Endometrial microvascular endothelial cells (primary cell): ENCODE data around the gene IGFBP6. TPM values are rescaled to one million over a fixed set of nuclear protein-coding genes. Genes with fewer than 3 reads are reported as not detected.
"Not testable (repeated sequence)": the region's sequence is repeated elsewhere in the genome, so short reads cannot be mapped to it uniquely, and the experiment has no call there.

Experiments
- in situ Hi-C: cut with HindIII; loops from 2 replicates; pipeline ENCODE4 v1.10.0; 2017; ENCODE audit warnings: low sequenced_read_pairs, low pct_unique_long_range_greater_than_20kb; ENCODE audit errors: inconsistent ontology term
- total RNA-seq: library from RNA; depleted of rRNA; stranded (reverse); fragments of >200 nt; gene quantifications from one replicate; pipeline ENCODE4 v1.2.3, GENCODE V29; 2015; ENCODE audit errors: inconsistent ontology term

The IGFBP6 gene
- total RNA-seq, 1 donor from 2014 or later = 73.8 TPM

DNA sequence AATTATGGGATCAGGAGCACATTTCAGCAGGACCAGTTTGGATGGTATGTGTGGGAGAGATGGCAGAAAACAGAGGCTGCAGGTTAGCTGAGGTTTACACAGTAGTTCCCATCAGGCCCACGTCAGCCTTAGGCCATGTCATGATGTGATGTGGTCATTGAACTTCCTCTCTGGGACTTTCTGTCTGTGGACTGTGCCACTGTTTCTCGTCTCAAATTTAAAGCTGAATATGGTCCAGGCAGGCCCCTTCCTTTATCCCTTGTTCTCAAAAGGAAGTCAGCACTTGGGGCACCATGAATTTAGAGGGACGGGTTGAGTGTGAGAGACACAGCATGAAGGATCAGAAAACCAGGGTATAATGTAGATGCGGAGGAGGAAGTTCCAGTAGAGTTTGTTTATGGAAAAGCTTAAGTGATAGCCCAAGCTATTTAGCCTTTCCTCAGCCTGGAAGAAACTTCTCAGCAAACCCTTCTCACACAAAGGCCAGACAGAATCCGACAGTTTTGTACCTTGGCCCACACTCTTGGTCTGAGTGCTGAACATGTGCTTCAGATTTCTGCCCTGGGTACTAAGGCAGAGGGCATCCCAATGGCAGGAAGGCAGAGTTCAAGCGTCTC is 3.6 kb upstream of the IGFBP6 start:
- in situ Hi-C loops = no loop called here

DNA sequence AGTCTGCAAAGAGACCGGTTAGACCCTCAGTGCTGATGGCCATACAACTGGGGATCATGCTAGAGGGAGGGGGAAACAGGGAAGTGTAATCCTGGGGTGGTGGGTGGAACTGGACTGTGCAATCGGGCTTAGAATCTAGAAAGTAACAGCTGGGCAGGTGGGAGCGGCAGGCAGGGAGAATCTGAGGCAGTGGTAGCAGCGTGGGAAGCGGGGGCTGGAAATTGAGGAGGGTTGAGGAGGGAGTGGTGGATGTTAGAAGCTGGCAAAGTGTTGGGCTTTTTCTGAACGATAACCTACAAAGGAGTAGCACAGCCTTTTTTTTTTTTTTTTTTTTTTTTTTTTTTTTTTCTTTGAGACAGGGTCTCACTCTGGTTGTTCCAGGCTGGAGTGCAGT is 3.1 kb upstream of the IGFBP6 start:
- in situ Hi-C loops = no loop called here

DNA sequence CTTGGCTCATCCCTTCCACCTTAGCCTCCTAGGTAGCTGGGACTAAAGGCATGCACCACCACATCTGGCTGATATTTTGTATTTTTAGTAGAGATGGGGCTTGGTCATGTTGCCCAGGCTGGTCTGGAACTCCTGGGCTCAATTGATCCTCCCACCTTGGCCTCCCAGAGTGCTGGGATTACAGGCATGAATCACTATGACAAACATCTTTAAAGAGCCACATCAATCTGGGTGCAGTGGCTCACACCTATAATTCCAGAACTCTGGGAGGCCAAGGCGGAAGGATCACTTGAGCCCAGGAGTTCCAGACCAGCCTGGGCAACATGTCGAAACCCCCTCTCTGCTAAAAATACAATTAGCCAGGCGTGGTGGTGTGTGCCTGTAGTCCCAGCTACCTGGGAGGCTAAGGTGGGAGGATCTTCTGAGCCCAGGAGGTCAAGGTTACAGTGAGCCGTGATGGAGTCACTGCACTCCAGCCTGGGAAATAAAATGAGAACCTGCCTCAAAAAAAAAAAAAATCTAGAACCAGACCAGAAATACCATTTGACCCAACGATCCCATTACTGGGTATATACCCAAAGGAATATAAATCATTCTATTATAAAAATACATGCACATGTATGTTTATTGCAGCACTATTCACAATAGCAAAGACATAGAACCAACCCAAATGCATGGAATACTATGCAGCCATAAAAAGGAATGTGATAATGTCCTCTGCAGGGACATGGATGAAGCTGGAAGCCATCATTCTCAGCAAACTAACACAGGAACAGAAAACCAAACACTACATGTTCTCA is 2.5 kb upstream of the IGFBP6 start:
- in situ Hi-C loops = not testable (repeated sequence)

DNA sequence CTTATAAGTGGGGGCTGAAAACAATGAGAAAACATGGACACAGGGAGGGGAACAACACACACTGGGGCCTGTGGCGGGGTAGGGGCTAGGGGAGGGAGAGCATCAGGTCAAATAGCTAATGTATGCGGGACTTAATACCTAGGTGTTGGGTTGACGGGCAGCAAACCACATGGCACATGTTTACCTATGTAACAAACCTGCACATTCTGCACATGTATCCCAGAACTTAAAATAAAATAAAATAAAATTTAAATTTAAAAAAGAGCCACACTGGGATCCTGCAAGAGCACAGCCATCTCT is 1.9 kb upstream of the IGFBP6 start:
- in situ Hi-C loops = not testable (repeated sequence)

DNA sequence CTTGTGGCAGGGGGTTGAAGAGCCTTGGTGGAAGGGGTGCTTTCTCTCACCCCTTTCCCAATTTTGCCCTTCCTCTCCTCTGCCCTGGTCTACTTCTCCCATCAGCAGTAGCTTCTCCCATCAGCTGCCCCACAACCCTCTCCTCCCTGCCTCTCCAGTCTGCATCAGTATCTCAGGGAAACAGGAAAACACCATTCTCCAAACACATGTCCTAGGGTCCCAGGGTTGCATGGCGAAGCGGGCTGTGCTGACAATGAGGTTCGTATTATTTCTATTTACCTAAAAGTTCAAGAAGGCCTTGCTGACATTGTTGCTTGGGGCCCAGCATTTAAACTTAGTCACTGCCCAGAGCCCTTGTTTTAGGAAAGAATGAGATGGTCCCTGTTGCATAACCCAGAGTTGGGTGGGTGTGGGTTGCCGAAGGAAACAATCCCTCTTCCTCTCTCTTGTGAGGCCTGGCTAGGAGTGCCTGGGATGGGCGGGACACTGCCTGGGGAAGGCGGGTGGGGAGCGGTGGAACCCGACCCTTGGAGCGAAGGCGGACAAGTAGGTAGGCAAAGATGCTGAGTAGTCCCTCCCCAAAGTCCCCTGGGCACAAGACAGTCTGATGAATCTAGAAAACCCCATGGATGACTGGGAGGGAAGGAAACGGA is 1.3 kb upstream of the IGFBP6 start:
- in situ Hi-C loops = no loop called here

DNA sequence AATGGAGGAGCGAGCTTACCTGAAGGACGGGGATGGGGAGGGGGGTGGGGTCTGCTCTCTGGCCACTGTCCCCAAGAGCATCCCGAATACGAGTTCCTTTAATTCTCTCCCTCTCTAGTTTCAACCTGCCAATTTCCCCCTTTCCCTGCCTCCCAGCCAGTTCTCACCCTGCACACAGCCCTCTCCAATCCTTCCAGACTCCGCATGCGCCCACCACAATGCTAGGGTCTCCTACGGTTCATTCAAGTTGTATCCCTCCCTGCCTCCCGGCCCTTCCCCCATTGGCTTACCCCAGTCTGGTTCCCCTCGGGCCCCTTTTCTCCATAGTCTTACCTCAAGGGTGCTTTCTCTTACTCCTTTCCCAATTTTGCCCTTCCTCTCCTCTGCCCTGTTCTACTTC is 708 bp upstream of the IGFBP6 start:
- in situ Hi-C loops = no loop called here

DNA sequence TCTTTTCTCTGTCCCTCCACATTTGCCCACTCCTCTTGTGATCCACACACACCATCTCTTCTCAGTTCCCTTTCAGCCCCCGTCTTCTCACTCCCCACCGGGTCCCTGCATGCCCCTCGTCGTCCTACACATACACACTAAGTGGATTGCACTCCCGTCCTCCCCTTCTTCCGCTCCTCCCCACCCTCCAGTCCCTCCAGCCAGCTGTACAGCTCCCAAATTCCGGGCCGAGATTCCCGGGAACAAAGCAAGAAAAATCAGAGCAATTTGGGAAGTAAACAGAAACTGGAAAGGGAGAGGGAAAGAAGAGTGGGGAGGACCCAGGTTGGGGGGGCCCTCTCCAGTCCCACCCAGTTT is 282 bp upstream of the IGFBP6 start:
- in situ Hi-C loops = no loop called here

DNA sequence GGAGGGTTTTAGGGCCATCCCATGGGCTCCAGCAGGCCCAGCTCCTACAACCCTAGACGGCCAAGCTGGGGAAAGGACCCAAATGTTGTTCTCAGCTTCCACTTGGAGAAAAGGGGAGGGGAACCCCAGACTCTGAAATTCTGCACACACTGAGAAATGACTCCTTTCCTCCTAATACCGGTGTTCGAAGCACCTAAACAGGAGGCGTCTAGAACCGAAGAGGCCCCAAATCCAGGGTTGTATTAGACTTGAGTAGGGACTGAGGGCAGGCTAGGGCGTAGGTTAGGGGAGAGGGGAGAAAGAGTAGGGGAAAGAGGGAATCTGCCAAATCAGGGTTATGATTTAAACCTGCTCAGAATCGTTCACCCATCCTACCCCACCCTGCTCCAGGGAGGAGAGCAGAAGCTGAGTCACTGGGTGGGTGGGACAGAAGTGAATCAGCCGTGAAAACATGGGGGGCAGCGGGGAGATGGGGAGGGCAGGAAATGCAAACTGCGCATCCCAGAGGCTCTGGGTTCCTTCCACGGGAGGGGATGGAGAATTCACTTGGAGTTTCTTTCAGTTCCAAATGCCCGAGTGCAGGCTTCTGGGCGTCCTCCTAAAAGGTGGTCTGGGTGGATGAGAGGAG is 1.0 kb downstream of the IGFBP6 start:
- in situ Hi-C loops = no loop called here

DNA sequence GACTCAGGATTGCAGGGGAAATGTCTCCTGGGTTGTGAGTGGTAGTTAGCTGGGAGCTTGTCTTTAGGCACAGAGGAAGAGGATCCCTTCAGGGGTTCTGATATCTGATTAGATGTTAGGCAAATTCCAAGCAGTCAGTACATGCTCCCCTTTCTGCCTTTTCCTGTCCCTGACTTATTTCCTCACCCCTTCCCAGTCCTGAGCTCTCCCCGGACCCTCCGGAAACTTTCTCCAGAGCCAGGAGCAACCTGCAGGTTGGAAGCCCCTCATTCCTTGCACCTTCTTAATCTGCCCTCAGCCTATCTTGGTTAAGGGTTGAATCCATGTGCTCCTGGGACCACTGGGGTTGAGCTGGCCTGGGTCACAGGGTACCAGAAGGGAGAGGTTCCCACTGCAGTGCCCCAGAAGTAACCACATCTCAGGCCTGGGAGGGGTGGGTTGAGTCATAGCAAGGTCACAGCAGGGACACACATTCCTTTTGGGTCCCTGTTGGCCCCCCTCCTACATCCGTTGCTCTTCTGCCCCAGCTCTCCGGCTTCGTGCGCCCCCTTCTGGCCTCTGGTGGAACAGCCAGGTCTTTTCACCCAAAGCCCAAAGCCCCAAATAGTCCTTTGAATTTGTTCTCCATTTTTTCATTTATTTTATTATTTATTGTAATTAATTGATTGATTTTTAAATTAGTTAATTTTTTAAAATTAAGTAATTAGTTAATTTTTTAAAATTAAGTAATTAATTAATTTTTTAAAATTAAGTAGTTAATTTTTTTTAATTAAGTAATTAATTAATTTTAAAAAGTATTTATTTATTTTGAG is 1.8 kb downstream of the IGFBP6 start:
- in situ Hi-C loops = no loop called here

DNA sequence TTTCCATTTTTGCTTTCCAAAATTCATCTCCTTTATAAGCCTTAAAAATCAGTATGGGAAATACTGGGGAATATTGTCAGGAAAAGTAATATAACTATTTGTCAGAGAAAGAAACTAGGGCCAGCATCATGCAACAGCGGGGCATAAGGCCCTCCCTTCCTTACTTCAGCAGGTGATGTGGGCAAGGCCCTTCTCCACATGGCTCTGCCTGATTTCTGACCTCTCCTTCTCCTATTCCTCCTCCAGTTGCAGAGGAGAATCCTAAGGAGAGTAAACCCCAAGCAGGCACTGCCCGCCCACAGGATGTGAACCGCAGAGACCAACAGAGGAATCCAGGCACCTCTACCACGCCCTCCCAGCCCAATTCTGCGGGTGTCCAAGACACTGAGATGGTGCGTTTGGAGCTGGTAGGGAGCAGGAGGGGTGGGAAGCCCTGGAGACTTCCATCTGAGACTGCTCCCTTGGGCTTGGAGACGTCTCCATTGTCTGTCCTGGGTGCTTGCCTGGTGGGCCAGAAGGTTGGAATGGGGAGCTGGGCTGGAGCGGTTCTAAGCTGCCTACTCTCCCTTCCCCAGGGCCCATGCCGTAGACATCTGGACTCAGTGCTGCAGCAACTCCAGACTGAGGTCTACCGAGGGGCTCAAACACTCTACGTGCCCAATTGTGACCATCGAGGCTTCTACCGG is 3.1 kb downstream of the IGFBP6 start:
- in situ Hi-C loops = no loop called here

DNA sequence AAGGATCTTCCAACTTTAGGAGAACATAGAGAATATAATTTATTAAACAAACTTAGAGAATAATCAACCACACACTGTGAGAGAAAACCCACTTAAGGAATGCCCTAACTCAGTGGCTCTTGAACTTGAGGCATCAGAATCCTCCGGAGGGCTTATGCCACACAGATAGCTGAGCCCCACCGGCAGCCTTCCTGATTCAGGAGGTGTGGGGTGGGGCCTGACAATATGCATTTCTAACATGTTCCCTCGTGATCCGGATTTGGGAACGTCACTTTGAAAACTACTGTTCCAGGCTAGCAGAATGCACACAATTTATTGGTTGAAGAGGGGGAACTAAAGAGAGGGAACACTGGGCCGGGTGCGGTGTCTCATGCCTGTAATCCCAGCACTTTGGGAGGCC is 3.8 kb downstream of the IGFBP6 start:
- in situ Hi-C loops = no loop called here

DNA sequence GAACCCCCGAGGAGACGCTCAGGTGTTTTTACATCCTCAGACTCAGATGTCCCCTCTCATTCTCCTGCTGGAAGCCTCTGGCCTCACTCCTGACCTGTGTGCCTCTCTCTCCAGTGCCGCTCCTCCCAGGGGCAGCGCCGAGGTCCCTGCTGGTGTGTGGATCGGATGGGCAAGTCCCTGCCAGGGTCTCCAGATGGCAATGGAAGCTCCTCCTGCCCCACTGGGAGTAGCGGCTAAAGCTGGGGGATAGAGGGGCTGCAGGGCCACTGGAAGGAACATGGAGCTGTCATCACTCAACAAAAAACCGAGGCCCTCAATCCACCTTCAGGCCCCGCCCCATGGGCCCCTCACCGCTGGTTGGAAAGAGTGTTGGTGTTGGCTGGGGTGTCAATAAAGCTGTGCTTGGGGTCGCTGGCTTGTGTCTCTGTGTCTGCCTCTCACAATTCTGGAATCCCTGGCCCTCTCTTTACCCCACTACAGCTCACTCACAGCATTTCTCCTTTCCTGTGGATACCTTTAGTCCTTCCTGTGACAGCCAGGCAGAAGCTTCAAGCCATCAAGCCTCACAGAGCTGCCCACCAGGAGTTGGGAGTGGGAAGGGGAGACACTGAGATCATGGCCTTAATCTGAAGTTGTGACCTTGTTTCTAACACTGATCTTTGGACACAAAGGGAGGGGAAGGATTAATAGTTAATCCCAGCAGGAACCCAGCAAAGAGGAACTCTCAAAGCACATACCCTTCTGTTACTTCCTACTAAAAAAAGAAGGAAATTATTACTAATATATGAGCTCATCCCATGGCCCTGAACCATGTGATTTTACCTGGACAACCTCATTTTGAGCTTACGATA is 4.7 kb downstream of the IGFBP6 start:
- in situ Hi-C loops = no loop called here

DNA sequence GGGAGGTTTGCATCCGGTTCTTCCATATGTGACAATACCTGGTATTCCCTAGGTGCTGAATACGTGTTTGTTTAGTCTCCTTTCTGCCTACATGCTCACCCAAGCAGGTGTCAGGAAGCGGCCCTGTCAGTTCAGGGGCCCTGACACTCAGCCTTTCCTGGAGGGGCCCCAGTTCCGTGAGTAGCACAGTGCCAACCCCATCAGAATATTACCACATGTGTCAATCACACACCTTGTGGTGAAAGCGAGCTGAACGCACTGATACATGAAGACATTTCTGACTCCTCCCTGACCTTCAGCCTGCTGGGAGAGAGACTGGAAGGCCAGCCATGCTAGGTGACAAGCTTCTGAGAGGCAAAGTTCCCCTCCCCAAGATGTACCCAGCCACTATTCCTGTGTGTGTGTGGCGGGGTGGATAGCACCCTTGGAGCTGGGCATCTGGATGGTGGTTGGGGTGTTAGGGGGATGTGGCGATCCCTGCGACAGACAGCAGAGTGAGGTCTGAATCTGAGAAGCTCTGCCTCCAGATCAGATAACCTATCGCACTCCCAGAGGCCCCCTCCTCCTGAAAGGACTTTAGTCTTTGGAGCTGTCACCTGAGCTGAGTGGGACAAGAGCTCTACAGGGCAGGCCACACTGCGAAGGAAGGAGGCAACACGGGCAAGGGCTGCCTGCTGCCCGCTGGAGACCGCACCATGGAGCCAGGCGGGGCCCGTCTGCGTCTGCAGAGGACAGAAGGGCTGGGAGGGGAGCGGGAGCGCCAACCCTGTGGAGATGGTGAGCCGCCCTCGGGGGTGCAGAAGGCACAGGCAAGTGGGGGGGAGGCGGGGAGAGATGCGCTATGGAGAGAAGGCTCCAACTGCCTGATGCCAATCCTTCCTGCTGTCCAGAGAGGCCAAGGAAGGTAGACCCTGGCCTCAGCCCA is 5.7 kb downstream of the IGFBP6 start, which contains the start of gene SOAT2:
Gene SOAT2, plus strand, starts transcription at position 604 of the 925 bp plus-strand sequence. Its CDS starts 92 bp downstream, at position 696.
- in situ Hi-C loops = no loop called here

DNA sequence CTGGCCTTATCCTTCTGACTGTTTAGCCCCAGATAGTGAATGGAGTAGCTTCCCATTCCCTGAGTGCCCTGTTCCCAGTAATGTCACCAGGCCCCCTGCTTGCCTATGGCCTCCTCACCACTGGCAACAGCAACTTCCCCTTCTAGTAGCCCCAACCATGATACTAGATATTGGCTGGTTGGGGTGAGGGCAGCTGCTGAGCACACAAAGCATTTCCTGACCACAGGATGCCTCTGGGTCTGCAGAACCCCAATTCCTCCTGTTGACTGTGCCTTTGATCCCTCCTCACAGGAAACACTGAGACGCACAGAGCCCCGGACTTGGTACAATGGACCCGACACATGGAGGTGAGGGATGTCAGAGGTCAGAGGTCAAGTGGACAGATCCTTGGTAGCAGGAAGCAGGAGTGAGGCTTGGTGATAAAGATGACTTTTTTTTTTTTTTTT is 6.4 kb downstream of the IGFBP6 start:
- in situ Hi-C loops = no loop called here

DNA sequence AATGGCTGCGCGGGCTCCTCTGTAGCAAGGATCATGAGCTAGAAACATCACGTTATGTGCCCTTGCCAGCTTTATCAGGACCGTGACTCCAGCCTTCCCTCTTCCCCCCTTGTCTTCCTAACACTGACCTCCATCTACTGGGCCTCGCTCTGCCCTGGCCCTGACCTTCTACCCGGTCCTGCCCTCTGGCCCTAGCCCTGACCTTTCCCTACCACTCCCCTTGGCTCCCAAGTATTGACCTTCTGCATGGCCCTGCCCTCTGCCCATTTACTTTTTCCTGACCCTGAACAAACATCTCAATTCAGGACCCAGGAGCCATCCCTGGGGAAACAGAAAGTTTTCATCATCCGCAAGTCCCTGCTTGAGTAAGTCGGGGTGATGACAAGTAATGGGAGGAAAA is 7.8 kb downstream of the IGFBP6 start:
- in situ Hi-C loops = no loop called here

DNA sequence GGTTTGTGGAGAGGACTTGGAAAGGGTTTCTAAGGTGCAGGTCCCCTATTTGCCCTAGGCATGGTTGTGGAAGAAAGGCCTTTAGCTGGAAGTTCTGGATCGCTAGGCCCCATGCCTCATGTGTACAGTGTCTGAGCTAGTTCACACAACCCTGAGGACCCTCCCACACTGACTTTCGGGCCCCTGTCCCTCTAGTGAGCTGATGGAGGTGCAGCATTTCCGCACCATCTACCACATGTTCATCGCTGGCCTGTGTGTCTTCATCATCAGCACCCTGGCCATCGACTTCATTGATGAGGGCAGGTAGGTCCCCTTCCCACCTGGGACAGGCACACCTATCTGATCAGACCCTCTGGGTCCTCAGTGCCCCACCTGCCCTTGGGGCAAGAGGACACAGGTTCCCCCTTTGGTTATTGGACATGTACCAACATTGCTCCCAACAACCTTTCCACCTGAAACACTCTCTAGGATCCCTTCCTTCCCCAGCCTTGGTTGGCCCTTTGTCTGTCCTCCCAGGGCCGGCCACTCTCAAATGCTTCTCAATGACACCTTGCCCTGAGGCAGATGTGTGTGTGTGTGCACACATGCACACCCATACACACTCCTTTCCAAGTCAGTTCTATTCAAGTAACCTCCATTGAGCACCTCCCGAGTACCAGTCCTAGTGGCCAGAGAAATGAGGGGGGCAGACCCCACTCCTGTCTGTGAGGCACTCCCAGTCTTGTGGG is 8.4 kb downstream of the IGFBP6 start:
- in situ Hi-C loops = no loop called here
